CD14-positive monocyte (primary cell): Measurements from ENCODE around the gene SLC35A2. TPM values are rescaled to one million over a fixed set of nuclear protein-coding genes. Genes with fewer than 3 reads are reported as not detected.

Source experiments
- DNase-seq, 3 donors: peaks; one replicate each; pipeline ENCODE4 v3.0.0-alpha.2; 2011 to 2022
- H2AFZ ChIP-seq: 2 replicates; pipeline ENCODE4 v1.6.0; 2012; ENCODE audit warnings: mild to moderate bottlenecking, low read depth, low read length, inconsistent platforms; ENCODE audit not compliant: insufficient read depth, poor library complexity, severe bottlenecking
- H3K27ac ChIP-seq, 2 donors: 1 replicate in 1 of 2; 2 replicates in 1 of 2; pipeline ENCODE4 v1.5.1; 2012 to 2013; ENCODE audit warnings: low read length in 2 of 2, control low read depth in 1 of 2, inconsistent platforms in 1 of 2, low read depth in 1 of 2, mild to moderate bottlenecking in 1 of 2
- H3K27me3 ChIP-seq, 2 donors: one replicate each; pipeline versions ENCODE4 v1.6.0 to v1.6.1; 2011 to 2013; ENCODE audit warnings: low read length in 2 of 2; ENCODE audit not compliant: control insufficient read depth in 2 of 2, insufficient read depth in 2 of 2
- H3K36me3 ChIP-seq, 2 donors: replicated peaks in 1 of 2; 1 replicate in 1 of 2; 2 replicates in 1 of 2; pipeline versions ENCODE4 v1.5.1 to v1.6.1; 2012 to 2013; ENCODE audit warnings: low read length in 2 of 2, control low read depth in 1 of 2, inconsistent platforms in 1 of 2, mild to moderate bottlenecking in 1 of 2; ENCODE audit not compliant: insufficient read depth in 2 of 2, control insufficient read depth in 1 of 2
- H3K4me1 ChIP-seq, 2 donors: 1 replicate in 1 of 2; 2 replicates in 1 of 2; pipeline versions ENCODE4 v1.5.1 to v1.6.1; 2012 to 2013; ENCODE audit warnings: low read length in 2 of 2, control low read depth in 1 of 2, inconsistent platforms in 1 of 2, mild to moderate bottlenecking in 1 of 2, moderate library complexity in 1 of 2; ENCODE audit not compliant: insufficient read depth in 2 of 2, control insufficient read depth in 1 of 2
- H3K4me2 ChIP-seq: replicated peaks from 2 replicates; pipeline ENCODE3; 2012; ENCODE audit warnings: low read length, moderate library complexity, mild to moderate bottlenecking; ENCODE audit not compliant: poor library complexity, severe bottlenecking; ENCODE audit errors: extremely low read depth
- H3K4me3 ChIP-seq, 3 experiments: fragments of 200-600 bp in 1 of 3; sonication (generic) in 1 of 3; replicated peaks in 1 of 3; 1 replicate in 2 of 3; 2 replicates in 1 of 3; pipeline ENCODE4 v1.5.1; 2011 to 2013; ENCODE audit warnings: low read length in 3 of 3, mild to moderate bottlenecking in 3 of 3, control low read depth in 2 of 3, low read depth in 2 of 3, inconsistent platforms in 1 of 3, moderate library complexity in 1 of 3
- H3K79me2 ChIP-seq: 2 replicates; pipeline ENCODE4 v1.6.0; 2012; ENCODE audit warnings: mild to moderate bottlenecking, control low read depth, inconsistent platforms, low read length, moderate library complexity; ENCODE audit not compliant: insufficient read depth
- H3K9ac ChIP-seq: 2 replicates; pipeline ENCODE4 v1.6.0; 2017; ENCODE audit warnings: low read length, mild to moderate bottlenecking; ENCODE audit not compliant: insufficient read depth, poor library complexity, severe bottlenecking
- H3K9me3 ChIP-seq, 2 donors: replicated peaks in 1 of 2; 1 replicate in 1 of 2; 2 replicates in 1 of 2; pipeline versions ENCODE4 v1.5.1 to v1.6.1; 2012 to 2013; ENCODE audit warnings: low read length in 2 of 2, control low read depth in 1 of 2; ENCODE audit not compliant: control insufficient read depth in 1 of 2, insufficient read depth in 1 of 2
- H4K20me1 ChIP-seq: 2 replicates; pipeline ENCODE4 v1.6.0; 2012; ENCODE audit warnings: mild to moderate bottlenecking, low read length, control low read depth, moderate library complexity; ENCODE audit not compliant: insufficient read depth
- H3K27ac Mint-ChIP-seq, 7 donors: one replicate each; pipeline ENCODE4 v1.8.0; 2020; ENCODE audit warnings: mild to moderate bottlenecking in 7 of 7, mixed read lengths in 7 of 7, moderate library complexity in 6 of 7, inconsistent platforms in 2 of 7
- H3K27me3 Mint-ChIP-seq, 3 donors: one replicate each; pipeline ENCODE4 v1.8.0; 2021 to 2022; ENCODE audit warnings: low read depth in 3 of 3, mild to moderate bottlenecking in 3 of 3, mixed read lengths in 3 of 3, moderate library complexity in 3 of 3, inconsistent platforms in 1 of 3
- H3K36me3 Mint-ChIP-seq, 2 donors: one replicate each; pipeline ENCODE4 v1.8.0; 2020; ENCODE audit warnings: mixed read lengths in 2 of 2, inconsistent platforms in 1 of 2, mild to moderate bottlenecking in 1 of 2
- H3K4me1 Mint-ChIP-seq: one replicate; pipeline ENCODE4 v1.8.0; 2020; ENCODE audit warnings: mild to moderate bottlenecking, mixed read lengths
- H3K4me3 Mint-ChIP-seq, 2 donors: one replicate each; pipeline ENCODE4 v1.8.0; 2020; ENCODE audit warnings: mild to moderate bottlenecking in 2 of 2, mixed read lengths in 2 of 2, moderate library complexity in 1 of 2
- H3K9me3 Mint-ChIP-seq, 7 donors: one replicate each; pipeline ENCODE4 v1.8.0; 2020 to 2022; ENCODE audit warnings: mixed read lengths in 7 of 7, mild to moderate bottlenecking in 6 of 7, moderate library complexity in 6 of 7, inconsistent platforms in 2 of 7
- CTCF ChIP-seq: fragments of 200-600 bp; IDR thresholded peaks from one replicate; pipeline ENCODE4 v1.8.0; 2022; ENCODE audit warnings: antibody characterized with exemption, mild to moderate bottlenecking
- WGBS: methylation state at CpG from one replicate; pipeline ENCODE4 v1.1.5; 2013; ENCODE audit warnings: missing lambda C conversion rate; ENCODE audit not compliant: insufficient coverage; 5-methylcytosine and 5-hydroxymethylcytosine counted together
- intact Hi-C, 2 donors: fragments of 100-400 bp; cut with micrococcal nuclease; formaldehyde crosslinking; loops; one replicate each; pipeline versions ENCODE4 v1.15.0 to v1.15.1; 2023
- polyA plus RNA-seq, 3 donors: library from polyadenylated mRNA; depleted of rRNA in 1 of 3; unstranded in 2 of 3; stranded (reverse) in 1 of 3; fragments of 300-500 nt in 2 of 3; fragments of >200 nt in 1 of 3; fragmentation: Illumina TruSeq in 2 of 3; gene quantifications; 1 replicate in 2 of 3; 2 replicates in 1 of 3; pipeline ENCODE4 v1.2.3, GENCODE V29; 2012 to 2021

The SLC35A2 gene
- polyA plus RNA-seq, 3 donors: 14.3 to 21.6 (median 18.4) TPM

- peaks cover 26% of the 10 kb centered on the region for H3K4me1 Mint-ChIP-seq
- Histone ChIP-seq H3K27me3 (no peaks in the 10 kb centered on the region), H2AFZ (no peak overlapping the region), H3K36me3 (peaks cover 18 to 43% of the 10 kb centered on the region in 2 donors), H3K4me2 (no peak overlapping the region), H3K9ac (no peak overlapping the region), H3K4me3 (no peak overlapping the region), H3K27ac (no peak overlapping the region), H3K4me1 (peaks cover 13 to 20% of the 10 kb centered on the region in 2 donors), H3K9me3 (no peaks in the 10 kb centered on the region), H4K20me1 (peaks cover 35% of the 10 kb centered on the region), H3K79me2 (peaks cover 61% of the 10 kb centered on the region)
- 86% methylated on average over 1 of the region's 2 CpGs for WGBS
- H3K4me3 Mint-ChIP-seq: no peak overlapping the region
- no peak for DNase-seq
- no peaks in the 10 kb centered on the region for H3K9me3 Mint-ChIP-seq
- H3K36me3 Mint-ChIP-seq: peaks cover 32 to 47% of the 10 kb centered on the region in 2 donors
- peaks cover 0 to 3% (median 1%) of the 10 kb centered on the region in 3 donors for H3K27me3 Mint-ChIP-seq
- H3K27ac Mint-ChIP-seq: peak overlapping the region in 3 of 7 donors; percentile 50 to 65 (median 59)
- no peak for TF ChIP-seq CTCF
- intact Hi-C loops: loop anchor here in 1 of 2 donors (10.0 kb wide), 1 partner anchor 48 kb away; the partner anchor contains the start of genes PQBP1 and TIMM17B
Observed at GRCh38 chrX:48942895-48943294, 31.4 kb upstream of the SLC35A2 start.

DNA sequence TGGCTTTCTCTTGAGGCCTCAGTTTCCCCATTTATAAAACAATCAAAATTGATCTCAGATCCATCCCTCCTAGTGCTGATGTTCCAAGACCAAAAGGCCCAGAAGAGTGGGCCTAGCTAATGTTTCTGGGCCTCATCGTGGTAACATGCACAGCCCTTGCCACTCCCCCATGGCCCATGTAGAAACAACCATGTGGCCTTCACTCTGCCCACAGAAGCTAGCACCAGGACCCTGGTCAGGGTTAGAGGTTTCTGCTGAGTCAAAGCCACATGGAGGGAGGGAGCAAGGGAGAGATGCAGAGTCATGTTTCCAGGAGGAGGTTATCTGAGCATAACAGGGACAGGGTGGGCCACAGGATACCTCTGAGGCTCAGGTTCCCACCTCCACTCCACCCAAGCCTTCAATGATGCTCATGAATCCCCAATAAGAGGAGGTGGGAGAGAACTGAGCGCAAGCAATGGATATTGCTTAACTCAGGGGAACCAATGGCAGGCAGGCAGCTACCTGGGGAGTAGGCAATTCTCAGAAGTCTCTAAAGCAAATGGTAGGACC, 29.0 kb upstream of the SLC35A2 start:
- H3K9ac ChIP-seq: no peak overlapping the region
- DNase-seq: no peak
- no peaks in the 10 kb centered on the region for H3K27me3 ChIP-seq
- peaks cover 53% of the 10 kb centered on the region for H3K79me2 ChIP-seq
- intact Hi-C loops: loop anchor here in 1 of 2 donors (10.0 kb wide), 1 partner anchor 46 kb away; the partner anchor contains the start of genes PQBP1 and TIMM17B
- peak overlapping the region in 1 of 2 donors; percentile 75 for H3K27ac ChIP-seq
- Mint-ChIP-seq H3K27ac (peak overlapping the region in 4 of 7 donors; percentile 50 to 95 (median 93)), H3K9me3 (no peaks in the 10 kb centered on the region), H3K4me3 (no peak overlapping the region), H3K4me1 (peaks cover 42% of the 10 kb centered on the region), H3K27me3 (peaks cover 0 to 4% (median 1%) of the 10 kb centered on the region in 3 donors), H3K36me3 (peaks cover 32 to 55% of the 10 kb centered on the region in 2 donors)
- no peak for TF ChIP-seq CTCF
- no peaks in the 10 kb centered on the region for H3K9me3 ChIP-seq
- peaks cover 16 to 39% of the 10 kb centered on the region in 2 donors for H3K36me3 ChIP-seq
- H2AFZ ChIP-seq: no peak overlapping the region
- no peak overlapping the region for H3K4me3 ChIP-seq
- peaks cover 27% of the 10 kb centered on the region for H4K20me1 ChIP-seq
- H3K4me1 ChIP-seq: peaks cover 31 to 35% of the 10 kb centered on the region in 2 donors
- H3K4me2 ChIP-seq: no peak overlapping the region
- WGBS: no CpG with 5 or more reads among the region's 2 CpGs
